HCT116 (cell line): Measurements from ENCODE around the gene AFAP1.

Experiments
- EZH2 ChIP-seq: fragments of 200-600 bp; sonication (generic); IDR thresholded peaks from 2 replicates; pipeline ENCODE4 v1.6.1; 2017; ENCODE audit warnings: antibody characterized with exemption, mixed run types
- EZH2phosphoT487 ChIP-seq: fragments of 200-600 bp; IDR thresholded peaks from 2 replicates; pipeline ENCODE4 v1.6.1; 2018; ENCODE audit warnings: antibody characterized with exemption, borderline replicate concordance
- MAX ChIP-seq: IDR thresholded peaks from 2 replicates; pipeline ENCODE4 v1.6.1; 2012
- POLR2AphosphoS5 ChIP-seq: IDR thresholded peaks from 2 replicates; pipeline ENCODE4 v1.6.1; 2011; ENCODE audit warnings: mild to moderate bottlenecking, low read depth, low read length, moderate library complexity
- SP1 ChIP-seq: IDR thresholded peaks from 2 replicates; pipeline ENCODE4 v1.6.1; 2012; ENCODE audit warnings: low read depth
- ZNF274 ChIP-seq: fragments of 200-500 bp; sonication (Bioruptor generic); IDR thresholded peaks from 2 replicates; pipeline ENCODE4 v1.6.1; 2014; ENCODE audit warnings: mild to moderate bottlenecking, low read depth, low read length, inconsistent platforms
- TF ChIP-seq, protein P1 (sequence below), 3 experiments: fragments of 200-600 bp in 1 of 3; sonication (generic) in 1 of 3; IDR thresholded peaks in 2 of 3; conservative IDR thresholded peaks in 1 of 3; 2 replicates each; pipeline ENCODE4 v1.5.1; 2012 to 2017; ENCODE audit warnings: low read depth in 2 of 3, low read length in 2 of 3, antibody characterized with exemption in 1 of 3, borderline replicate concordance in 1 of 3, control low read depth in 1 of 3, mild to moderate bottlenecking in 1 of 3, mixed read lengths in 1 of 3, mixed run types in 1 of 3, moderate library complexity in 1 of 3; ENCODE audit not compliant: insufficient read depth in 1 of 3
- TF ChIP-seq, protein P2 (sequence below): IDR thresholded peaks from 2 replicates; pipeline ENCODE4 v1.6.1; 2012; ENCODE audit warnings: low read depth
- TF ChIP-seq, protein P3 (sequence below): IDR thresholded peaks from 2 replicates; pipeline ENCODE4 v1.6.1; 2012

DNA sequence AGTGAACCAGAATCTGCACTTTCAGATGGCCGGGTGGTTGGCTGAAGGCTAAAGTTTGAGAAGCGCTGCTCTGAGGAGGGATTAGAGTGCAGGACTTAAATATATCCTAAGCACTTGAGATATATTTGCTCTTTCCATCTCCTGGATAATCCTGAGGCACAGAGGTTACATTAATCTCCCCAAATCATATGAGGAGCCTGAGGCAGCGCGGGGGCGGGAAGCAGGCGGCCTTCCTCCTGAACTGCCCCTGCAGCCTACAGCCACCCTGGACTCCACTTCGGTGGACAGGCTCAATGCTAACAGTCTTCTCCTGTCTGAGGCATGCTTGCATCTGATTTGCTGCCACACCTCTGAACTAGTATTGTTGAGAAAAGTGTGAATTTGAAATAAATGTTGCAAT lies 72.5 kb downstream of the AFAP1 start:
- TF ChIP-seq, protein P1, sequence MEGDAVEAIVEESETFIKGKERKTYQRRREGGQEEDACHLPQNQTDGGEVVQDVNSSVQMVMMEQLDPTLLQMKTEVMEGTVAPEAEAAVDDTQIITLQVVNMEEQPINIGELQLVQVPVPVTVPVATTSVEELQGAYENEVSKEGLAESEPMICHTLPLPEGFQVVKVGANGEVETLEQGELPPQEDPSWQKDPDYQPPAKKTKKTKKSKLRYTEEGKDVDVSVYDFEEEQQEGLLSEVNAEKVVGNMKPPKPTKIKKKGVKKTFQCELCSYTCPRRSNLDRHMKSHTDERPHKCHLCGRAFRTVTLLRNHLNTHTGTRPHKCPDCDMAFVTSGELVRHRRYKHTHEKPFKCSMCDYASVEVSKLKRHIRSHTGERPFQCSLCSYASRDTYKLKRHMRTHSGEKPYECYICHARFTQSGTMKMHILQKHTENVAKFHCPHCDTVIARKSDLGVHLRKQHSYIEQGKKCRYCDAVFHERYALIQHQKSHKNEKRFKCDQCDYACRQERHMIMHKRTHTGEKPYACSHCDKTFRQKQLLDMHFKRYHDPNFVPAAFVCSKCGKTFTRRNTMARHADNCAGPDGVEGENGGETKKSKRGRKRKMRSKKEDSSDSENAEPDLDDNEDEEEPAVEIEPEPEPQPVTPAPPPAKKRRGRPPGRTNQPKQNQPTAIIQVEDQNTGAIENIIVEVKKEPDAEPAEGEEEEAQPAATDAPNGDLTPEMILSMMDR (IDR thresholded peaks at IDR 0.05 in 2 of 3, conservative IDR thresholded peaks at IDR 0.05 in 1 of 3; ENCODE audit: borderline replicate concordance in 1 of 3, insufficient read depth in 1 of 3, low read depth in 2 of 3, low read length in 2 of 3) = no peak
- TF ChIP-seq EZH2 (no peak), MAX (no peak), SP1 (no peak), POLR2AphosphoS5 (no peak), ZNF274 (no peak), EZH2phosphoT487 (no peak)
- TF ChIP-seq, protein P2, sequence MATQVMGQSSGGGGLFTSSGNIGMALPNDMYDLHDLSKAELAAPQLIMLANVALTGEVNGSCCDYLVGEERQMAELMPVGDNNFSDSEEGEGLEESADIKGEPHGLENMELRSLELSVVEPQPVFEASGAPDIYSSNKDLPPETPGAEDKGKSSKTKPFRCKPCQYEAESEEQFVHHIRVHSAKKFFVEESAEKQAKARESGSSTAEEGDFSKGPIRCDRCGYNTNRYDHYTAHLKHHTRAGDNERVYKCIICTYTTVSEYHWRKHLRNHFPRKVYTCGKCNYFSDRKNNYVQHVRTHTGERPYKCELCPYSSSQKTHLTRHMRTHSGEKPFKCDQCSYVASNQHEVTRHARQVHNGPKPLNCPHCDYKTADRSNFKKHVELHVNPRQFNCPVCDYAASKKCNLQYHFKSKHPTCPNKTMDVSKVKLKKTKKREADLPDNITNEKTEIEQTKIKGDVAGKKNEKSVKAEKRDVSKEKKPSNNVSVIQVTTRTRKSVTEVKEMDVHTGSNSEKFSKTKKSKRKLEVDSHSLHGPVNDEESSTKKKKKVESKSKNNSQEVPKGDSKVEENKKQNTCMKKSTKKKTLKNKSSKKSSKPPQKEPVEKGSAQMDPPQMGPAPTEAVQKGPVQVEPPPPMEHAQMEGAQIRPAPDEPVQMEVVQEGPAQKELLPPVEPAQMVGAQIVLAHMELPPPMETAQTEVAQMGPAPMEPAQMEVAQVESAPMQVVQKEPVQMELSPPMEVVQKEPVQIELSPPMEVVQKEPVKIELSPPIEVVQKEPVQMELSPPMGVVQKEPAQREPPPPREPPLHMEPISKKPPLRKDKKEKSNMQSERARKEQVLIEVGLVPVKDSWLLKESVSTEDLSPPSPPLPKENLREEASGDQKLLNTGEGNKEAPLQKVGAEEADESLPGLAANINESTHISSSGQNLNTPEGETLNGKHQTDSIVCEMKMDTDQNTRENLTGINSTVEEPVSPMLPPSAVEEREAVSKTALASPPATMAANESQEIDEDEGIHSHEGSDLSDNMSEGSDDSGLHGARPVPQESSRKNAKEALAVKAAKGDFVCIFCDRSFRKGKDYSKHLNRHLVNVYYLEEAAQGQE = no peak
- TF ChIP-seq, protein P3, sequence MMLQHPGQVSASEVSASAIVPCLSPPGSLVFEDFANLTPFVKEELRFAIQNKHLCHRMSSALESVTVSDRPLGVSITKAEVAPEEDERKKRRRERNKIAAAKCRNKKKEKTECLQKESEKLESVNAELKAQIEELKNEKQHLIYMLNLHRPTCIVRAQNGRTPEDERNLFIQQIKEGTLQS = no peak
